SK-N-SH (cell line): ENCODE results near the gene AFF1. TPM values are rescaled to one million over a fixed set of nuclear protein-coding genes. Genes with fewer than 3 reads are reported as not detected.

ENCODE experiments used
- CTCF ChIA-PET: fragments of 300-600, 350-600 bp; formaldehyde crosslinking; extraction: SDS; loops from one replicate; lab custom pipeline; 2021; lab: Yijun Ruan, JAX
- POLR2A ChIA-PET: fragments of 350-600 bp; sonication (Branson Sonifier 250); formaldehyde crosslinking; extraction: SDS; loops from one replicate; lab custom pipeline; 2020; ENCODE audit warnings: antibody characterized with exemption, inconsistent platforms; lab: Yijun Ruan, JAX
- DNase-seq: peaks from one replicate; pipeline ENCODE4 v3.0.0; 2012
- H2AFZ ChIP-seq: fragments of 200-600 bp; sonication (generic); 2 replicates; pipeline ENCODE4 v1.8.1; 2016; ENCODE audit warnings: antibody characterized with exemption, mild to moderate bottlenecking, low read depth
- H3F3A ChIP-seq: fragments of 200-600 bp; sonication (generic); replicated peaks from 2 replicates; pipeline ENCODE3; 2016; ENCODE audit warnings: antibody characterized with exemption, mild to moderate bottlenecking; ENCODE audit not compliant: insufficient read depth
- H3K27ac ChIP-seq, 2 experiments: fragments of 200-500 bp in 1 of 2; fragments of 200-600 bp in 1 of 2; sonication (Bioruptor generic) in 1 of 2; sonication (generic), shearing (Covaris generic) in 1 of 2; 2 replicates each; pipeline versions ENCODE4 v1.5.1 to v1.6.1; 2014 to 2016; ENCODE audit warnings: low read depth in 2 of 2, inconsistent platforms in 1 of 2, low read length in 1 of 2, mild to moderate bottlenecking in 1 of 2, mixed read lengths in 1 of 2
- H3K27me3 ChIP-seq: fragments of 200-600 bp; sonication (generic), shearing (Covaris generic); 2 replicates; pipeline ENCODE4 v1.6.1; 2016; ENCODE audit warnings: mixed run types; ENCODE audit not compliant: insufficient read depth
- H3K36me3 ChIP-seq, 2 experiments: fragments of 200-500 bp in 1 of 2; fragments of 200-600 bp in 1 of 2; sonication (Bioruptor generic) in 1 of 2; sonication (generic) in 1 of 2; replicated peaks in 1 of 2; 2 replicates each; pipeline versions ENCODE3 to v1.5.1; 2014 to 2016; ENCODE audit warnings: low read length in 1 of 2, mild to moderate bottlenecking in 1 of 2; ENCODE audit not compliant: insufficient read depth in 2 of 2, control insufficient read depth in 1 of 2
- H3K4me1 ChIP-seq, 2 experiments: fragments of 200-500 bp in 1 of 2; fragments of 200-600 bp in 1 of 2; sonication (Bioruptor generic) in 1 of 2; sonication (generic), shearing (Covaris generic) in 1 of 2; 2 replicates each; pipeline versions ENCODE4 v1.5.1 to v1.6.1; 2014 to 2016; ENCODE audit warnings: low read depth in 1 of 2, low read length in 1 of 2, mixed run types in 1 of 2; ENCODE audit not compliant: insufficient read depth in 2 of 2, control insufficient read depth in 1 of 2
- H3K4me2 ChIP-seq: fragments of 200-600 bp; sonication (generic), shearing (Covaris generic); 2 replicates; pipeline ENCODE4 v1.6.1; 2017; ENCODE audit warnings: mixed run types
- H3K4me3 ChIP-seq, 2 experiments: fragments of 200-500 bp in 1 of 2; fragments of 200-600 bp in 1 of 2; sonication (Bioruptor generic) in 1 of 2; sonication (generic), shearing (Covaris generic) in 1 of 2; 2 replicates each; pipeline versions ENCODE4 v1.5.1 to v1.8.1; 2014 to 2016; ENCODE audit warnings: low read depth in 2 of 2, inconsistent platforms in 1 of 2, low read length in 1 of 2, mild to moderate bottlenecking in 1 of 2, mixed read lengths in 1 of 2, moderate library complexity in 1 of 2
- H3K79me2 ChIP-seq: fragments of 200-600 bp; sonication (generic); 2 replicates; pipeline ENCODE4 v1.8.1; 2017; ENCODE audit warnings: mild to moderate bottlenecking; ENCODE audit not compliant: insufficient read depth
- H3K9ac ChIP-seq: fragments of 200-600 bp; sonication (generic); 2 replicates; pipeline ENCODE4 v1.6.1; 2017; ENCODE audit warnings: mixed run types
- H3K9me2 ChIP-seq: fragments of 200-600 bp; sonication (generic); 2 replicates; pipeline ENCODE4 v1.6.1; 2017; ENCODE audit warnings: mixed run types
- H3K9me3 ChIP-seq: fragments of 200-600 bp; sonication (generic); 2 replicates; pipeline ENCODE4 v1.6.1; 2017; ENCODE audit warnings: mixed run types, mild to moderate bottlenecking, moderate library complexity
- H4K20me1 ChIP-seq: fragments of 200-600 bp; sonication (generic); 2 replicates; pipeline ENCODE4 v1.6.1; 2017; ENCODE audit warnings: mild to moderate bottlenecking, mixed run types; ENCODE audit not compliant: insufficient read depth
- ELF1 ChIP-seq: IDR thresholded peaks from 2 replicates; pipeline ENCODE4 v1.4.0; 2012
- EP300 ChIP-seq, 2 experiments: IDR thresholded peaks; 2 replicates each; pipeline versions ENCODE4 v1.4.0 to v1.6.1; 2012; ENCODE audit warnings: borderline replicate concordance in 1 of 2, low read depth in 1 of 2, low read length in 1 of 2
- FOSL2 ChIP-seq: IDR thresholded peaks from 2 replicates; pipeline ENCODE4 v1.4.0; 2012; ENCODE audit warnings: low read depth, mild to moderate bottlenecking, moderate library complexity, borderline replicate concordance
- FOXM1 ChIP-seq: IDR thresholded peaks from 2 replicates; pipeline ENCODE4 v1.4.0; 2012; ENCODE audit warnings: low read depth, mild to moderate bottlenecking
- GABPA ChIP-seq: IDR thresholded peaks from 2 replicates; pipeline ENCODE4 v1.4.0; 2012; ENCODE audit warnings: low read depth, mild to moderate bottlenecking
- GATA2 ChIP-seq: sonication (generic); formaldehyde crosslinking; IDR thresholded peaks from 2 replicates; pipeline ENCODE4 v1.5.0; 2020; ENCODE audit warnings: mild to moderate bottlenecking, missing genetic modification reagents
- JUND ChIP-seq: IDR thresholded peaks from 2 replicates; pipeline ENCODE4 v1.4.0; 2012
- MEF2A ChIP-seq: IDR thresholded peaks from 2 replicates; pipeline ENCODE4 v1.4.0; 2012; ENCODE audit warnings: low read depth, borderline replicate concordance
- MXI1 ChIP-seq: IDR thresholded peaks from 2 replicates; pipeline ENCODE4 v1.6.1; 2012; ENCODE audit warnings: mild to moderate bottlenecking, low read depth, low read length, improper control_type of control experiment
- NFIC ChIP-seq: IDR thresholded peaks from 2 replicates; pipeline ENCODE4 v1.4.0; 2012; ENCODE audit warnings: borderline replicate concordance
- POLR2AphosphoS5 ChIP-seq: IDR thresholded peaks from 2 replicates; pipeline ENCODE4 v1.6.1; 2012; ENCODE audit warnings: low read depth, low read length
- RAD21 ChIP-seq: IDR thresholded peaks from 2 replicates; pipeline ENCODE4 v1.6.1; 2012; ENCODE audit warnings: mild to moderate bottlenecking, low read length
- SIN3A ChIP-seq: IDR thresholded peaks from 2 replicates; pipeline ENCODE4 v1.6.1; 2012; ENCODE audit warnings: low read depth, mild to moderate bottlenecking, low read length, moderate library complexity, borderline replicate concordance
- SMC3 ChIP-seq: IDR thresholded peaks from 2 replicates; pipeline ENCODE4 v1.6.1; 2012; ENCODE audit warnings: low read depth, low read length, improper control_type of control experiment
- TCF12 ChIP-seq: IDR thresholded peaks from 2 replicates; pipeline ENCODE4 v1.4.0; 2012
- USF2 ChIP-seq: fragments of 150-350 bp; IDR thresholded peaks from 2 replicates; pipeline ENCODE4 v1.6.1; 2017; ENCODE audit warnings: antibody characterized with exemption, low read length, low read depth, borderline replicate concordance
- YY1 ChIP-seq: IDR thresholded peaks from 2 replicates; pipeline ENCODE4 v1.4.0; 2012; ENCODE audit warnings: low read depth, mild to moderate bottlenecking
- WGBS: methylation state at CpG from one replicate; pipeline ENCODE4 v1.1.6; 2017; ENCODE audit warnings: low lambda C conversion rate; 5-methylcytosine and 5-hydroxymethylcytosine counted together
- polyA plus RNA-seq, 3 experiments: library from polyadenylated mRNA; depleted of rRNA; stranded (reverse); fragments of >200 nt; gene quantifications; 2 replicates each; pipeline ENCODE4 v1.2.3, GENCODE V29; 2012
- TF ChIP-seq, protein P1 (sequence below): IDR thresholded peaks from 2 replicates; pipeline ENCODE4 v1.6.1; 2012; ENCODE audit warnings: mild to moderate bottlenecking, low read depth, low read length, moderate library complexity

AFF1 gene
- polyA plus RNA-seq, 1 of the 3 experiments (the other 2 are of a cell fraction), result 2.7 TPM

GRCh38 chr4:86919561-86920223 lies 15.1 kb upstream of the AFF1 start:
- no peak overlapping the region for H3K4me2 ChIP-seq
- ChIA-PET CTCF (interaction anchor here (0.9 to 6.8 kb wide), 8 partner anchors 8 to 423 kb away, joined by 3 to 138 read pairs (median 4); no protein-coding TSS in a partner anchor), POLR2A (no interaction called here)
- no peak overlapping the region for H3K27ac ChIP-seq
- H3F3A ChIP-seq, result no peaks in the 10 kb centered on the region
- no peak overlapping the region for H3K4me3 ChIP-seq
- H3K4me1 ChIP-seq, result no peaks in the 10 kb centered on the region
- 93% methylated on average over 4 of the region's 4 CpGs for whole genome bisulfite sequencing
- H4K20me1 ChIP-seq, result no peaks in the 10 kb centered on the region
- H3K9me3 ChIP-seq, result no peaks in the 10 kb centered on the region
- no peaks in the 10 kb centered on the region for H3K27me3 ChIP-seq
- no peaks in the 10 kb centered on the region for H3K79me2 ChIP-seq
- H2AFZ ChIP-seq, result no peak overlapping the region
- no peak overlapping the region for H3K9ac ChIP-seq
- DNase-seq, result no peak
- no peak for TF ChIP-seq MXI1
- H3K36me3 ChIP-seq, result no peaks in the 10 kb centered on the region
- no peaks in the 10 kb centered on the region for H3K9me2 ChIP-seq

GRCh38 chr4:86921608-86922252 lies 13.1 kb upstream of the AFF1 start:
- Histone ChIP-seq H3K27ac (no peak overlapping the region), H3K27me3 (no peaks in the 10 kb centered on the region), H3K4me2 (no peak overlapping the region)

More at GRCh38 chr4:86921608-86922252, 13.1 kb upstream of the AFF1 start:
- Histone ChIP-seq H3K79me2 (no peaks in the 10 kb centered on the region), H3K4me1 (no peaks in the 10 kb centered on the region), H3K36me3 (no peaks in the 10 kb centered on the region), H3K9me3 (no peaks in the 10 kb centered on the region), H3K4me3 (no peak overlapping the region), H2AFZ (no peak overlapping the region), H3F3A (no peaks in the 10 kb centered on the region), H3K9me2 (no peaks in the 10 kb centered on the region), H4K20me1 (no peaks in the 10 kb centered on the region), H3K9ac (no peak overlapping the region)
- TF ChIP-seq EP300 (IDR thresholded peaks at IDR 0.05; ENCODE audit: borderline replicate concordance in 1 of 2, low read depth in 1 of 2, low read length in 1 of 2) (no peak), GABPA (no peak), RAD21 (no peak), JUND (no peak), FOSL2 (no peak), USF2 (no peak), NFIC (no peak), YY1 (no peak), SIN3A (no peak), ELF1 (no peak), MEF2A (no peak), POLR2AphosphoS5 (no peak), TCF12 (no peak), GATA2 (CRISPR knock-in tag) (no peak), FOXM1 (no peak), SMC3 (no peak)
- TF ChIP-seq, protein P1, sequence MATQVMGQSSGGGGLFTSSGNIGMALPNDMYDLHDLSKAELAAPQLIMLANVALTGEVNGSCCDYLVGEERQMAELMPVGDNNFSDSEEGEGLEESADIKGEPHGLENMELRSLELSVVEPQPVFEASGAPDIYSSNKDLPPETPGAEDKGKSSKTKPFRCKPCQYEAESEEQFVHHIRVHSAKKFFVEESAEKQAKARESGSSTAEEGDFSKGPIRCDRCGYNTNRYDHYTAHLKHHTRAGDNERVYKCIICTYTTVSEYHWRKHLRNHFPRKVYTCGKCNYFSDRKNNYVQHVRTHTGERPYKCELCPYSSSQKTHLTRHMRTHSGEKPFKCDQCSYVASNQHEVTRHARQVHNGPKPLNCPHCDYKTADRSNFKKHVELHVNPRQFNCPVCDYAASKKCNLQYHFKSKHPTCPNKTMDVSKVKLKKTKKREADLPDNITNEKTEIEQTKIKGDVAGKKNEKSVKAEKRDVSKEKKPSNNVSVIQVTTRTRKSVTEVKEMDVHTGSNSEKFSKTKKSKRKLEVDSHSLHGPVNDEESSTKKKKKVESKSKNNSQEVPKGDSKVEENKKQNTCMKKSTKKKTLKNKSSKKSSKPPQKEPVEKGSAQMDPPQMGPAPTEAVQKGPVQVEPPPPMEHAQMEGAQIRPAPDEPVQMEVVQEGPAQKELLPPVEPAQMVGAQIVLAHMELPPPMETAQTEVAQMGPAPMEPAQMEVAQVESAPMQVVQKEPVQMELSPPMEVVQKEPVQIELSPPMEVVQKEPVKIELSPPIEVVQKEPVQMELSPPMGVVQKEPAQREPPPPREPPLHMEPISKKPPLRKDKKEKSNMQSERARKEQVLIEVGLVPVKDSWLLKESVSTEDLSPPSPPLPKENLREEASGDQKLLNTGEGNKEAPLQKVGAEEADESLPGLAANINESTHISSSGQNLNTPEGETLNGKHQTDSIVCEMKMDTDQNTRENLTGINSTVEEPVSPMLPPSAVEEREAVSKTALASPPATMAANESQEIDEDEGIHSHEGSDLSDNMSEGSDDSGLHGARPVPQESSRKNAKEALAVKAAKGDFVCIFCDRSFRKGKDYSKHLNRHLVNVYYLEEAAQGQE, result no peak
- ChIA-PET POLR2A (interaction anchor here (1.0 to 1.6 kb wide), 3 partner anchors 13 to 172 kb away, joined by 3 to 5 read pairs (median 5); partner anchors contain the start of gene AFF1), CTCF (interaction anchor here (0.6 to 6.8 kb wide), 56 partner anchors 9 to 614 kb away, joined by 3 to 138 read pairs (median 5); partner anchors contain the start of genes AFF1 and C4orf36)
- DNase-seq, result no peak
- WGBS, result 82% methylated on average over 1 of the region's 1 CpG
